HPDE6-E6E7 (cell line): ENCODE results near the gene C3orf20.
A peak's percentile ranks its signal among the peaks of the same experiment; 100 is the strongest.
"Not testable (repeated sequence)": the region's sequence is repeated elsewhere in the genome, so short reads cannot be mapped to it uniquely, and the experiment has no call there.

Experiments used
- DNase-seq: peaks from one replicate; pipeline ENCODE4 v3.0.0; 2011; ENCODE audit warnings: missing footprints; ENCODE audit errors: extremely low spot score

Gene C3orf20

DNA sequence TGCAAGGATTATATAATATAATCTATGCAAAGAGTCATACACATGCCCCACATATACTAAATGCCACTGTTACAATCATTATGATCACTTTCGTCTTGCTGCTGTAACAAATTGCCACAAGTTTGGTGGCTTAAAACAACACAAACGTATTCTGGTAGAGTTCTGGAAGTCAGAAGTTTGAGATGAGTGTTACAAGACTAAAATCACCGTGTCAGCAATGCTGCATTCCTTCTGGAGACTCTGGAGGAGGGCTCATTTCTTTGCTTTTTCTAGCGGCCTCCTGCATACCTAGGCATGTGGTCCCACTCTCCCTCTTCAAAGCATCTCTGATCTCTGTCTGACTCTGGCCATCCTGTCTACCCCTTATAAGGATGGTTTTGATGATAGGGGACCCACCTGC lies 24.7 kb upstream of the C3orf20 start:
- DNase-seq: no peak

DNA sequence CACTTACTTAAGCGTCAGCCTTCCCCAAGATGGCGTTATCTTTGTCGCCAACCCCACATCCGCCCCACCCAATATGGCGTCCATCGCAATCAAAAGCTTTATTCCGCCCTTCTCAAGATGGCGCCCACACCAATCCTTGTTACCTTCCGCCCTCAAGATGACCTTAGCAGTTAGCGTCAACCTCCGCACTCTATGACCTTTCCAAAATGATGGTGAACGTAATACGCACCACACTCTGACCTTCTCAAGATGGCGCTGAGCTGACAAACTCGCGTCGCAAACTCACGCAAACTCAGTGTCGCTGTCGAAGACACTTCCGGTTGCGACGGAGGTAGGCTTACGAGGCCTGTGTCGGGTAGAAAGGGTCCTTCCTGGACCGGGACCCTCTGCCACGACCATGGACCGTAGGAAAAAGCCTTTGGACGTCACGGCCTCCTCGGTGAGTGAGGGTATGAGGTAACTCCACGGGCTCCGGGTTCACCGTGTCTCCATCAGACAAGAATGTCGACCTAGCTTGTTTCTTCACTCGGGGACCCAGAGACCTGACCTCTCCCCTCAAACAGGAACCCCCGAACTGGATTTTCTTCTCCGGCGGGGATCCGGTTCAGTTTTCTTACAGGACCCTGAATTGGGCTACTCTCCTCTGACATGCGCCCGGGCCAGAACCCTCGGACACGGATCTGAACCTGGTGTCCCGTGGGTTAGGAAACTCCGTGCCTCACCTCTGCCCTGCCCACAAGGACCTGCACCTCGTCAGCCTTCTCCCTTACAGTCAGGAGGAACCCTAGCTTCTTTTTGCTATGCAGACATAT lies 23.3 kb upstream of the C3orf20 start, which contains the start of gene CCDC174:
TSS of gene CCDC174 (plus strand) at position 323 of the 812 bp plus-strand sequence. CDS start at position 398, 75 bp downstream.
- peak; percentile 58 for DNase-seq

DNA sequence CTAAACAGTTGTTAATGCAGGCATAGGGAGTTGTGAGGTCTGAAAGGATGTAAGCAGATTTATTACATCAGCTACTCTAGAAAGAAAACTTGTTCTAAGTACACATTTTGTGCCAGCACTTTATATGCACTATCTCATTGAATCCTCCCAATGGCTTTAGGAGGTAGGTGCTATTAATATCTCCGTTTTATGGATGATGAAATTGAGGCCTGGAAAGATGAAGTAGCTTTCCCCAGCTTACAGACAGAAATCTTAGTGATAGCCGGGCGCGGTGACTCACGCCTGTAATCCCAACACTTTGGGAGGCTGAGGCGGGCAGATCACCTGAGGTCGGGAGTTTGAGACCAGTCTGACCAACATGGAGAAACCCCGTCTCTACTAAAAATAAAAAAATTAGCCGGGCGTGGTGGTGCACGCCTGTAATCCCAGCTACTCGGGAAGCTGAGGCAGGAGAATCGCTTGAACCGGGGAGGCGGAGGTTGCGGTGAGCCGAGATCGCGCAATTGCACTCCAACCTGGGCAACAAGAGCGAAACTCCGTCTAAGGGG lies 22.5 kb upstream of the C3orf20 start:
- DNase-seq: not testable (repeated sequence)

DNA sequence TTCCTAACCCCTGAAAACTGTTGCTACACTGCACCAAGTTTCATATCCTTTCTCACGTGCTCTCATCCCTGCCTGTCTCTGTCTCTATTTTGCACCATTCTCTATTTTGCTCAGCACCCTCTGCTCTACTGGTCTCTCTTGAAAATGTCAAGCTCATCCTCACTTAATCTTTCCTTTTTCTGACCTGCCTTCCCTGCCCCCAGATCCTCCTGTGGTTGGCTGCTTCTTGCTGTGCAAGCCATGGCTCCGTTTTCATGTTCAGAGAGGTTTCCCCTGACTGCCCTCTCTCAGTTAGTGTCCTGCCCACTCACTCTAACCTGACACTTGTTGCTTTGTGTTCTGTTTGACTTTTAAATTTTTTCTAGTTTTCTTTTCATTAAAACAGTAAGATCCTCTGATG lies 17.4 kb upstream of the C3orf20 start:
- DNase-seq: no peak

DNA sequence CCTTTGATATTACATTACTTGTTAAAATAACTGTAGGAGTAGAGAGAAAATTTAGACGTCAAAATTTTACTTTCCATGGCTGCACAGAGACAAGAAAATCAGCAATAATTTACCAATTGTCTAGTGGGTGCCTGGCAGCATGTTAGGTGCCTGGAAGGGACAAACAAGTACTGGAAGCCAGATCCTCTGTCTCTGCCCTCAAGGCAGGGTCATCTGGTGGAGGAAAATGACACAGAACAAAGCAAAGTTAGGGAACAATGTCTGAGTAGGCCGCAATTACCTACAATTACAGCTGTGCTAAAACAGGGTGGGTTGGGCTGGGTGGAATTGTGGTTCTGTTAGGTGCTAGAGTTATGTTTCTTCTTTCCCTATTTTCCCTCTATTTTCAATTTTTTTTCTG lies 16.0 kb upstream of the C3orf20 start:
- DNase-seq: no peak

DNA sequence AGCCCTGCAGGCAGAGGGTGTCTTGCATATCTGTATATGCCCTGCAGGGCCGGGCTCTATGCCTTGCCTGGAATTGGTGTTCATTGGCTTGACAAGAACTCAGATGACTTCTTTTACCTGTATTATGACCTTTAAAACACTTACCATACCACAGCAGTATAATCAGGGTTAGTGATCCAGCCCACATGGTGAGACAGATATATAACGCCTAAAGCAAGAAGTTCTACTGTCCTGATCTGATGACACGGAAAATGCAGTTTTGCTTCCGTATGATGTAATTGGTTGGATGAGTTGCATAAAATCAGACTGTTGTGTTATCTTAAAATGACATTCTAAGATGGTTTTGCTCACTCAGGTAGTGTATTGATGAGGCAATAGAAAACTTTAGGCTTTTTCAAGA lies 14.0 kb upstream of the C3orf20 start:
- no peak for DNase-seq

DNA sequence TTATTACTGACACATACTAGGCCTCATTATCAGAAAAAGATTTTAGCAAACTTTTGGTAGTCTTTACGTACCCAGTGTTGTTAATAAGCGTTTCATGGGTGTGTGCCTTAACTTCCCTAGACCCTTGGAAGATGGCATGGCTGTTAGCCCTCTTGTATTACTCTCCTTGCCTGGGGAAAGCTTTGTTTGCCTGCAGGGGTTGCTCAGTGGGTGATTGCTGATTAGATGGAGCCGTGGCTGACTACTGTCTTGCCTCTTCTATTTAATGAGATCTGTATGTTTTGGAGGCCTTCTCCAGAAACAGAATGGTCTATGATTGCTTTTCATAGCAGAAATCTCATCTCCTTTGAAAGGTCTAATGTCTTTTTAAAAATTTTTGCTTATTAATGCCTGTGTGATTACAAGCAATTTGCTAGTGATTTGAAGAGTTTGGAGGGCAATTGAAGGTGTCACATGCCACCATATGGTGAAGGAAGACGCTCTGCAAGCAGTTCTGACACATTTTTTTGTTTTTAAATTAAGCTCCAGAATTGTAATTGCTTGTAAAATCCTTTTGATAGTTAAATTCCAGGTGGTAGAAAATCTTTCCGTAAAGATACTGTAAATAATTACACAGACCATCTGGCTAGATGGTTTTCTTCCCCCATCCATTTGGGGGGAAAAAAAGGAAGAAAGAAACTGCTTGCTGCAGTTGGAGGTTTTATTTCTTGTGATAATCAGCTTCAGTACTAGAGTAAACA lies 11.4 kb upstream of the C3orf20 start:
- no peak for DNase-seq

DNA sequence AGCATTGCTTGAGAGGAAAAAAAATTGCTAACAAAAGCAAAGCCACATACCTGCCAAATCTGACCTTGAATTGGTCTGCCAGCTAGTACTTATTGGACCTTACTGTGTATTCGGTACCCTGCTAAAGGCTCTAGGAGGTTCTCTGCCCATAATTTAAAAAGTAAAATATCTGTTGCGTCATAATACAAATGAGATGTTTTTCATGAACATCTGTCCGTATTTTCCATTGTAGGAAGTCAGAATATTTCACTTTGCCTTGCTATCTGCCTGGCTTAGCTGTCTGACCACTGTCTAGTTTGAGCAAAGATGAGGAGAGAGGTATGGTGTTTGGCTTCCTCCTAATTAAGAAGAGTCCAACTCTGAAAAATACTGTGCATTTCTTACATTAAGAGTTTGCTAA lies 10.8 kb upstream of the C3orf20 start:
- no peak for DNase-seq

DNA sequence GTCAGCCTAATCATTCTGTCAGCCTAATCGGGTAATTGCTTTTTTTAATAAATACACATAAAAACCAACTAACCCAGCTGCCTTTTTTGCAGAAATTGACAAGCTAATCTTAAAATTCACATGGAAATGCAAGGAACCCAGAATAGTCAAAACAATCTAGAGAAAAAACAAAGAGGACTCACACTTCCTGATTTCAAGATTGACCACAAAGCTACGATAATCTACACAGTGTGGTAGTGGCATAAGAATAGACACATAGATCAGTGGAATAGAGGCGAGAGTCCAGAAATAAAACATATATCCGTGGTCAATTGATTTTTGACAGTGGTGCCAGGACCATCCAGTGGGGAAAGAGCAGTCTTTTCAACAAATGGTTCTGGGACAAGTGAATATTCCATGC lies 2.4 kb upstream of the C3orf20 start:
- no peak for DNase-seq

DNA sequence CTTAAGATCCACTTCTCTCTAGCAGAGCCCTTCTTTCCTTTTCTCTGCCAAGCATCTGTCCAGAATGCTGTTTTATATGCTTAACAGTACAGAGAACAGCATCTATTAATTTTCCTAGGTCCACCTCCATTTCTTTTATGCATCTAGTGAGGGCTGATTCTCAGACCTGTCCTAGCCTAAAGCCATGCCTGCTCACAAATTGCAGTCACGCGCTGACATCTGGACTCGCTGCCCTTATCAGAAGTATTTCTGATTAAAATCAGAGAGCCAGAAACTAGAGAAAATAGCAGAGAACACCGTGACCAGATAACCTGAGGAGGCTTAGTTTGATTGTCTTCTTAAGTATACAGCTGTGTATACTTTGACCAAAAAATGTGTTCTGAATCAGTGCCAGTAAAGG lies 1.9 kb downstream of the C3orf20 start:
- DNase-seq: no peak

DNA sequence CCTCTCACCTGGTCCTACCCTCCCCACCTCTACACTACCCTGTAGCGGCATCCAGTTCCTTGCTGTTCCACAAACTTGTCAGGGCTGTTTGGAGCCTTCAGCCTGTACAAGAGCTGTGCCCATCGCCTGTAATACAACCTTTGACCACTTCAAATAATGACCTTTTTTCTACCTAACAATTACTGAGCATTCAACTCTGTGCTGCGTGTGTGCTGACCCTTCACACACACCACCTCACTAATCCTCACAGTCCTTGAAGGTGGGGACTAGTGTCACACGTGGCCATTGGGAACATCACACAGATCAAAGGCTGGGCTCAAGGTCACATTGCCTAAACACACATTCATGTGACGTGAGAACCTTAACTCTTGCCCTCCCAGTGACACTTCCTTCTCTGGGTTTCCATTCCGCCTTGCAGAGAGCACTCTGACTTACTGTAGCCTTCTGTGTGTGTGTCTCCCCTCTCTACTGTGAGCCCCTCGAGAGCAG lies 3.1 kb downstream of the C3orf20 start:
- DNase-seq: no peak

DNA sequence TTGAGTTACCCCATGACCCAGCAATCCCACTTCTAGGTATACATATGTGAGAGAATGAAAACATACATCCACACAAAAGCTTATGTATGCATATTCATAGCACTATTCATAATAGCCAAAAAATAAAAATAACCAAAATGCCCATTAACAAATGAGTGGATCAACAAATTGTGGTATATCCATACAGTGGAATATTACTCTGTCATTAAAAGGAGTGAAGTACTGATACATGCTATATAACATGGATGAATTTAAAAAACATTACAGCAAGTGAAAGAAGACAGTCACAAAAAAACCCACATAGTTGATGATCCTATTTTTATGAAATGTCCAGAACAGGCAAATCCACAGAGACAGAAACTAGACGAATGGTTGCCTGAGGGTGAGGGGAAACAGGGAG lies 5.2 kb downstream of the C3orf20 start:
- no peak for DNase-seq

DNA sequence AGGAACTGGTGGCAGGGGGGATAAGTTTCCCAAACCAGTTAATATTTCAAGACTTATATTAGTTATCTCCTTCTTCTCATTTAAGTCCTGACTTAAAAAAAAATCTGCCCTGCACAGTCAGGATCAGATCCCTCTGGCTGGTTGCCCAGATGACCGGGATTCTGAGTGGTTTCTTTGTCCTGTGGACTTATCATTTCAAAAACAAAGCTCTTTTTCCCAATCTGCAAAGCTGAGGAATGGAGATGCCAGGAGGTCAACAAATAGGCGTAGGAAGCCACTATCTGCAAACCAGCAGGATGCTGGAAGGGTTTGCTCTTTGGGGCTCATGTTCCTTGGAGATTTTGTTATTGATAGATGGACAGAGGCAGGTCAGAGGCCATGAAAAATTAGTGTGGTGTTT lies 5.8 kb downstream of the C3orf20 start:
- DNase-seq: no peak

DNA sequence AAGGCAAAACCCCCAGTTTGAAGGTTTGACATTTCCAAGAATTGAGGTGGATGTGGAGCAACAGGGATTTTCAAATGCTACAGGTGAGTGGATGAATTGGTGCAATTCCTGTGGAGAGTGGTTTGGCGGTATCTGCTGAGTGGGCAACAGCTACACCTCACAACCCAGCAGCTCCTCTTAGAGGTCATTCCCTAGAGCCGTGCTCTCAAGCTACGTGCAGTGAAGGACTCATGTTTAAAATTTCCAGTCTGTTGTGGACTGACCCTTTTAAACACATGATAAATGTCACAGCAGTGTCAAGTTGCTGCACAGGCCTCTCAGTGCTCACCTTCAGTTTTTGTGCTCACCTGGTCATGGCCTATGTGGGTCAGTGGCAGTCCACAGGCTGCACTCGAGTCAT lies 9.5 kb downstream of the C3orf20 start:
- no peak for DNase-seq

DNA sequence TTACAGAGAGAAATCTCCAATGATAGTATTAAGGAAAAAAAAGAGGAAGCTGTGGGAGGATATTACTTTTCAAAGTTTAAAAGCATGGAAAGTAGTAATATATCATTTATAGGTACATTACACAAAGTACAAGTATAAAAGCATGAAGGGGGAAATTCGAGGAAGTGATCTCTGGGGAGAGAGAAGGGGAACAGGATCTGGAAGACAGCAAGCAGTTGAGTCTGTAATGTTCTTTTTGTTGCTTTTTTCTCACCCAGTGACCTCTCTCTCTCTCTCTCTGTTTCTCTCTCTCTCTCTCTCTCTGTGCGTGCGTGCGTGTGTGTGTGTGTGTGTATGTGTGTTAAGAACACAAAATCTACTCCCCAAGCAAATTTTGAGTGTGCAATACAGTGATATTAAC lies 10.2 kb downstream of the C3orf20 start:
- DNase-seq: no peak

DNA sequence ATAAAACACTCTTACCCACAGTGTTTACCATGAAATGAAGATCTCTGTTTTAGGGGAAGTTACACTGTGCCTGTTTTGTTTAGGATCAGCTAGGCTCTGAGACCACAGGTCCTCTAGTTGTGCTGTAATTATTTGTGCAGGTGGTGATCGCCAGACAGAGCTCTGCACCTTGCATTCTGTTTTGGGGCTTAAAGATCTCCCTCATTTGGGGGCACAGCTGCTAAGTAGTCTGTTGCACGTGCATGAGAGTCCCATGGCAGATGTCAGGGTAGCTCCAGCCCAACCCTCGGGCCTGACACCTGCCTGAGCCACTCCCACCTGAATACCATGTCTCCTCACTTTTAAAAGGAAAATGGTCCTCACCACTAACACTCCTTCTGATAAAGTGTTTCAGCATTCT lies 12.4 kb downstream of the C3orf20 start:
- DNase-seq: no peak

DNA sequence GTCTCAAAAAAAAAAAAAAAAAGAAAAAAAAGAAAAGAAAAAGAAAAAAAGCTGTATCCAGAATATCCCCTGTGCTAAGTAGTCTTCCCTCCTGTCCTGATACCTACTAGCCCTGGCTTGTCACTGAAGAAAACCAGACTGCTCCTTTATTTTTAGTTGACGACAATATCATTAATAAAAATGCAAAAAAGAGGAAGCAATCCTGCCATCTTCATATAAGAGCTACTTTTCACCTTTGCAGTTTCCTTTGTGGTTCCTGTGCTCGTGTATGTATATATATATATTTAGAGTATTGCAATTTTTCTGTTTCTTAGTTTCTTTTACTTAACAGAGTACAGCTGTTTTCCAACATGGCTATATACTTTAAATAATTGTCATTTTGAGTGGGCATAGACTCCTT lies 13.6 kb downstream of the C3orf20 start:
- DNase-seq: no peak

DNA sequence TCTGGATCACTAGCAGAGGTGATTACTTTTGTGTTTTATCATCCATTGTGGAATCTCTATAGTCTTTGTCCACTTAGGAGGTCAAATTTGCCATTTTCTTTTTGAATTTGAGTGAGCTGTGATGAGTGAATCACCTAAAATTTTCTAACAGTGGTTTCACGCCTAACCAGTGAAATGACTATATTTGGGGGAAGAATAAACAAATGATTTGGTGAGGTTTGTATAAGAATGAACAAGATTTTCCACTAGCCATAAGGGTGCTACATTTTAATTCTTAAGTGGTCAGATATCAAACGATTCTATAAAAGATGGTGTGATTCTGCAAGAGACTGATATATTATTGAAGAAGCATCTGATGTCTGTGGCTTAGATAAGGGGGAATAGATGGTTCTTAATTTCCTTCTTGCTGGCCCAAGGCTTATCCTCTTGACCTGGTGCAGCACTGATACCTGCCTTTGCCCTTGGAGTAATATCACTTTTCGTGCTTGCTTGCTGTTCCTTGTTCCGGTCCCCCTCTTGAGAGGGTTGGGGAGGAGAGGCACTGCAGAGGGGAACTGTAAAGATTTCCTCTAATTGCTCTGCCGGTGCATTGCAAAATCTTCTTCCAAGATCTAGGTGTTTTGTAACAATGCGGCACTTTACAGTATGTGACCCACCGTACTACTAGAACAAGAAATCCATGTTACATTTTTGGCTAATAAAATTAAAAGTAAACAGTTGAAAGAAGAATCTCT lies 14.5 kb downstream of the C3orf20 start:
- no peak for DNase-seq

DNA sequence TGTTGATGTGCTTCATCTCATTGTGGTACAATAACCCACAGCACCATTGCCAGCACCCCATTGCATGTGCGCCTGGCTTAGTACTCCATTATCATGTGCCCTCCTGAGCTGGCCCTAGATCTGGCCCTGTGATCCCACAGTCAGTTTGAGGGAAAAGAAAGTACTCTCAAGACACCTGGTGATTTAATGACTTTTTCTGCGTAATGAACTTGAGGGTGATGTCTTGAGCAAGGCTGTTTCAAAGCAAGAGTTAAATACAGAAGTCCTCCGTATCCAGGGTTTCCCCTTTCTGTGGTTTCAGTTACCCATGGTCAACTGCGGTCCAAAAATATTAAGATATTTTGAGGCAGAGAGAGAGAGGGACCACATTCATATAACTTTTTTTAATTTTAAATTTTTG lies 16.3 kb downstream of the C3orf20 start:
- DNase-seq: no peak

DNA sequence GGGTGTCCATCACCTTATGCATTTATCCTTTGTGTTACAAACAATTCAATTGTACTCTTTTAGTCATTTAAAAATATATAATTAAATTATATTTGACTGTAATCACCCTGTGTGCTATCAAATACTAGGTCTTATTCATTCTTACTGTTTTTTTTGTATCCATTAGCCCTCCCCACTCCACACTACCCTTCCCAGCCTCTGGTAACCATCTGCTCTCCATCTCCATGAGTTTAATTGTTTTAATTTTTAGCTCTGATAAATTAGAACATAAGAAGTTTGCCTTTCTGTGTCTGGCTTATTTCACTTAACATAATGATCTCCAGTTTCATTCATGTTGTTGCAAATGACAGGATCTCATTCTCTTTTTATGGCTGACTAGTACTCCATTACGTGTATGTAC lies 16.8 kb downstream of the C3orf20 start:
- DNase-seq: no peak

DNA sequence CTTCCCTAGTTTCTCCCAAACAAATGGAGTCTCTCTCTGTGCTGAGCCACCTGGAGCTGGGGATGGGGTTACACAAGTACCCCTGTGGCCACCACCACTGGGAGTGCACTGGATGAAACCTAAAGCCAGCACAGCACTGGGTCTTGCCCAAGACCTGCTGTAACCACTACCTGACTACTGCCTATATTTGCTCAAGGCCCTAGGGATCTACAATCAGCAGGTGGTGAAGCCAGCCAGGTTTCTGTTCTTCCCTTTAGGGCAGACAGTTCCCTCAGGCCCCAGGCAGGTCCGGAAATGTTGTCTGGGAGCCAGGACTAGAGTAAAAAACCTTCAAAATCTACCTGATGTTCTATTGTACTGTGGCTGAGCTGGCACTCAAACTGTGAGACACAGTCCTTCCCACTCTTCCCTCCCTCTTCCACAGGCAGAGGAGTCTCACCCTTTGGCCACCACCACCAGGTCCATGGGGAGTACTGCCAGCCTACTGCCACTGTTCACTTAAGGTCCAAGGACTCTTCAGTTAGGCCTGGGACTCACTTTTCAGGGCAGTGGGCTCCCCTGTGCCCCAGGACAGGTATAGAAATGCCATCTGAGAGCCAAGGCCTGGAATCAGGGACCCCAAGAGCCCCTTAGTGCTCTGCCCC lies 23.8 kb downstream of the C3orf20 start:
- no peak for DNase-seq

DNA sequence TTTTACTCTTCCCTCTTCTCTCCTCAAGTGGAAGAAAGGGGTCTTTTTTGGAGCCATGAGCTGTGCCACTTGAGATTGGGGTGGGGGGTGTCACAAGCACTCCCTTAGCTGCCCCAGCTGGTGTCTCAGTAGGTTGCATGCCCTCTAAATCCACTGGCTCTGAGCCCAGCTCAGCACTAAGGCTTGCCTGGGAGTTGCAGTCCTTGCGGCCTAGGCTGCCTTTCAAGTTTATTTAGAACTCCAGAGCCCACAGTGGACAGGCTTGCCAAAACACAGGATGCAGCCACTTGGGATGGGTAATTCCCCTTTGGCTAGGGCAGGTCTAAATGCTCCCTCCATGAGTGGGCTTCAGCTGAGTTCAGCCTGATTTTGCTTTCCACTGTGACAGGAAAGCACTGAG lies 24.7 kb downstream of the C3orf20 start:
- DNase-seq: no peak
